A549 (cell line): ENCODE results near the gene AZGP1. TPM values are rescaled to one million over a fixed set of nuclear protein-coding genes. Genes with fewer than 3 reads are reported as not detected.

Experiments
- ATAC-seq, 2 experiments: fragments of 200-7000 bp in 1 of 2; fragments of >200 bp in 1 of 2; cut with Nextera tagmentation in 1 of 2; cut with Tn5 transposase in 1 of 2; 3 replicates each; pipeline versions ENCODE4 v1.8.0 to v1.9.1; 2018 to 2020; ENCODE audit warnings: mild to moderate bottlenecking in 1 of 2, moderate library complexity in 1 of 2
- CTCF ChIA-PET: fragments of 300-600 bp; sonication (Branson Sonifier 250); formaldehyde crosslinking; extraction: SDS; loops from one replicate; lab custom pipeline; 2021; ENCODE audit warnings: antibody characterized with exemption, inconsistent platforms; lab: Yijun Ruan, JAX
- POLR2A ChIA-PET: fragments of 350-600 bp; formaldehyde crosslinking; extraction: SDS; loops from one replicate; lab custom pipeline; 2021; ENCODE audit warnings: antibody characterized with exemption, inconsistent platforms; lab: Yijun Ruan, JAX
- DNase-seq, 2 experiments: peaks; one replicate each; pipeline versions ENCODE4 v3.0.0 to v3.0.0-alpha.2; 2011 to 2016; ENCODE audit warnings: low read depth in 1 of 2, low spot score in 1 of 2
- FAIRE-seq: peaks from 2 replicates; lab custom pipeline; 2011; peaks lifted over from hg19 to GRCh38; lab: Jason Lieb, UNC
- H3K27ac ChIP-seq, 2 experiments: fragments of >200 bp; sonication (Bioruptor Twin); formaldehyde crosslinking; 3 replicates each; pipeline ENCODE4 v1.5.1; 2016 to 2017
- H3K4me1 ChIP-seq: fragments of >200 bp; sonication (Bioruptor Twin); formaldehyde crosslinking; 3 replicates; pipeline ENCODE4 v1.6.1; 2016
- H3K4me2 ChIP-seq: fragments of >200 bp; sonication (Bioruptor Twin); formaldehyde crosslinking; 3 replicates; pipeline ENCODE4 v1.6.1; 2016
- H3K4me3 ChIP-seq: fragments of >200 bp; sonication (Bioruptor Twin); formaldehyde crosslinking; 3 replicates; pipeline ENCODE4 v1.5.1; 2016
- H3K9me3 ChIP-seq: fragments of >200 bp; sonication (Bioruptor Twin); formaldehyde crosslinking; 3 replicates; pipeline ENCODE4 v1.6.1; 2016
- ATOH8 ChIP-seq: fragments of 250-450 bp; sonication (Bioruptor Pico); IDR thresholded peaks from 2 replicates; pipeline ENCODE4 v1.5.0; 2020; ENCODE audit warnings: low read depth, mild to moderate bottlenecking, moderate library complexity
- CBX8 ChIP-seq: fragments of 200-600 bp; sonication (generic); IDR thresholded peaks from 2 replicates; pipeline ENCODE4 v1.6.1; 2016
- CEBPB ChIP-seq, 2 experiments: fragments of >200 bp in 1 of 2; sonication (Bioruptor Twin) in 1 of 2; formaldehyde crosslinking in 1 of 2; IDR thresholded peaks; 2 replicates each; pipeline ENCODE4 v1.6.1; 2012 to 2016
- CHD2 ChIP-seq: fragments of 150-350 bp; IDR thresholded peaks from 2 replicates; pipeline ENCODE4 v1.6.1; 2014; ENCODE audit warnings: low read length; ENCODE audit not compliant: partially characterized antibody
- CTCF ChIP-seq: fragments of >200 bp; sonication (Bioruptor Twin); formaldehyde crosslinking; IDR thresholded peaks from 3 replicates; pipeline ENCODE4 v1.5.1; 2016
- EP300 ChIP-seq, 2 experiments: fragments of >200 bp; sonication (Bioruptor Twin); formaldehyde crosslinking; IDR thresholded peaks; 2 replicates in 1 of 2; 3 replicates in 1 of 2; pipeline ENCODE4 v1.6.1; 2016 to 2017
- FOXS1 ChIP-seq: fragments of 250-450 bp; sonication (Bioruptor Pico); IDR thresholded peaks from 2 replicates; pipeline ENCODE4 v1.5.0; 2020; ENCODE audit warnings: mild to moderate bottlenecking, moderate library complexity
- HOXA7 ChIP-seq: fragments of 250-450 bp; sonication (Bioruptor Pico); IDR thresholded peaks from 2 replicates; pipeline ENCODE4 v1.5.0; 2020; ENCODE audit warnings: mild to moderate bottlenecking, moderate library complexity
- HOXB13 ChIP-seq: fragments of 250-450 bp; sonication (Bioruptor Pico); IDR thresholded peaks from 2 replicates; pipeline ENCODE4 v1.5.0; 2020; ENCODE audit warnings: low read depth, mild to moderate bottlenecking, moderate library complexity
- HOXB5 ChIP-seq: fragments of 250-450 bp; sonication (Bioruptor Pico); IDR thresholded peaks from 2 replicates; pipeline ENCODE4 v1.5.0; 2020; ENCODE audit warnings: mild to moderate bottlenecking, moderate library complexity
- JUN ChIP-seq, 2 experiments: fragments of >200 bp; sonication (Bioruptor Twin); formaldehyde crosslinking; IDR thresholded peaks; 2 replicates in 1 of 2; 3 replicates in 1 of 2; pipeline ENCODE4 v1.6.1; 2016 to 2017
- JUNB ChIP-seq: fragments of >200 bp; sonication (Bioruptor Twin); formaldehyde crosslinking; IDR thresholded peaks from 2 replicates; pipeline ENCODE4 v1.6.1; 2016
- KDM1A ChIP-seq: fragments of 200-600 bp; sonication (generic); IDR thresholded peaks from 2 replicates; pipeline ENCODE4 v1.6.1; 2016; ENCODE audit warnings: low read depth, mild to moderate bottlenecking
- MAFK ChIP-seq: fragments of 450-650 bp; IDR thresholded peaks from 2 replicates; pipeline ENCODE4 v1.6.1; 2014; ENCODE audit not compliant: partially characterized antibody
- MAZ ChIP-seq: fragments of 150-350 bp; IDR thresholded peaks from 2 replicates; pipeline ENCODE4 v1.6.1; 2014; ENCODE audit warnings: antibody characterized with exemption, low read depth, low read length, borderline replicate concordance
- POLR2A ChIP-seq: IDR thresholded peaks from 2 replicates; pipeline ENCODE4 v1.6.1; 2012; ENCODE audit warnings: mild to moderate bottlenecking, low read length
- USF2 ChIP-seq: fragments of 450-650 bp; IDR thresholded peaks from 2 replicates; pipeline ENCODE4 v1.6.1; 2014; ENCODE audit warnings: antibody characterized with exemption
- WGBS: methylation state at CpG from one replicate; pipeline ENCODE4 v1.1.6; 2017; ENCODE audit errors: missing lambda C conversion rate; 5-methylcytosine and 5-hydroxymethylcytosine counted together
- polyA plus RNA-seq, 4 experiments: library from polyadenylated mRNA; depleted of rRNA in 3 of 4; stranded (reverse); fragments of >200 nt; fragmentation: RNase III in 1 of 4; extraction: RNeasy Plus Mini Kit Qiagen cat#74134 plus additional on column Dnase treatment in 1 of 4; gene quantifications; 2 replicates in 3 of 4; 3 replicates in 1 of 4; pipeline ENCODE4 v1.2.3, GENCODE V29; 2011 to 2017

Gene AZGP1
- polyA plus RNA-seq, 2 of the 4 experiments (the other 2 are of a cell fraction) = 0.13 TPM; not detected in 1

- H3K27ac ChIP-seq = no peak overlapping the region
- H3K9me3 ChIP-seq = no peaks in the 10 kb centered on the region
- 0 out of 3 replicates have a peak, but pooled peaks cover 3% of the 10 kb centered on the region for H3K4me1 ChIP-seq
- POLR2A ChIA-PET = no interaction called here
- no peak overlapping the region for H3K4me3 ChIP-seq
- no peak for ATAC-seq
- TF ChIP-seq MAZ (no peak), USF2 (no peak), CTCF (no peak), HOXA7 (no peak), HOXB13 (CRISPR knock-in tag) (no peak), CHD2 (no peak), JUN (IDR thresholded peaks at IDR 0.05) (no peak), ATOH8 (CRISPR knock-in tag) (no peak)
- TF ChIP-seq, all 56 proteins: peak for 0
- DNase-seq = no peak
- 51% methylated on average over 10 of the region's 10 CpGs for WGBS
- CTCF ChIA-PET = interaction anchor here (0.6 to 21.2 kb wide), 3 partner anchors 16 to 71 kb away, joined by 3 to 155 read pairs (median 3); no protein-coding TSS in a partner anchor
- no peak overlapping the region for H3K4me2 ChIP-seq
- no peak for FAIRE-seq
These were observed 32.7 kb upstream of the AZGP1 start for GRCh38 chr7:100008525-100008924.

DNA sequence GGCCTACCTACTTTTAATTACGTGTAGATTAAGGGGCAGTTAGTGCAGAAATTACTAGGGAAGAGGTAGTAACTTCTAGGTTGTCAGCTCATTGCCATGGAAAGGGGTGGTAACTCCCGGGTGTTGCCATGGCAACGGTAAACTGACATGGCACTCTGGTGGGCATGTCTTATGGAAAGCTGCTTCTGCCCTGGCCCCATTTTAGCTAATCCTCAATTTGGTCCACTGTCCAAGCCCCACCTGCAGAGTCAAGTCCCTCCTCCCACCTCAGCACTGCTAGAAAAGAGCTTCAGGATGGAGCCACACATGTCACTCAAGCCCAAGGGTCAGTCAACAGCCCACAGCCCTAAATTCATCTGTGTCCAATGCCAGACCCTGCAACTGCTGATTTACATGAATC is 32.1 kb upstream of the AZGP1 start:
- POLR2A ChIA-PET = no interaction called here
- TF ChIP-seq HOXB5 (CRISPR knock-in tag) (no peak), JUNB (no peak), FOXS1 (CRISPR knock-in tag) (no peak), EP300 (IDR thresholded peaks at IDR 0.05) (no peak), MAFK (no peak), POLR2A (no peak), CTCF (no peak), CEBPB (IDR thresholded peaks at IDR 0.05) (no peak), CBX8 (no peak), KDM1A (no peak), USF2 (no peak)
- TF ChIP-seq, all 56 proteins: peak for 0
- CTCF ChIA-PET = interaction anchor here (1.2 to 21.2 kb wide), 2 partner anchors 15 to 72 kb away, joined by 3 to 155 read pairs; no protein-coding TSS in a partner anchor
- ATAC-seq = no peak
- DNase-seq = no peak
- Histone ChIP-seq H3K4me3 (no peak overlapping the region), H3K4me2 (no peak overlapping the region), H3K27ac (no peak overlapping the region), H3K4me1 (0 out of 3 replicates have a peak, but pooled peaks cover 3% of the 10 kb centered on the region), H3K9me3 (no peaks in the 10 kb centered on the region)
- WGBS = 49% methylated on average over 3 of the region's 3 CpGs
- no peak for FAIRE-seq
